HG03442 (cell line): ENCODE results near the gene CHAF1A.

Source experiments
- ATAC-seq: cut with Tn5 transposase; IDR thresholded peaks from one replicate; pipeline ENCODE4 v1.9.1; 2021; ENCODE audit warnings: mild to moderate bottlenecking, moderate library complexity; ENCODE audit not compliant: unreplicated experiment

Gene CHAF1A

DNA sequence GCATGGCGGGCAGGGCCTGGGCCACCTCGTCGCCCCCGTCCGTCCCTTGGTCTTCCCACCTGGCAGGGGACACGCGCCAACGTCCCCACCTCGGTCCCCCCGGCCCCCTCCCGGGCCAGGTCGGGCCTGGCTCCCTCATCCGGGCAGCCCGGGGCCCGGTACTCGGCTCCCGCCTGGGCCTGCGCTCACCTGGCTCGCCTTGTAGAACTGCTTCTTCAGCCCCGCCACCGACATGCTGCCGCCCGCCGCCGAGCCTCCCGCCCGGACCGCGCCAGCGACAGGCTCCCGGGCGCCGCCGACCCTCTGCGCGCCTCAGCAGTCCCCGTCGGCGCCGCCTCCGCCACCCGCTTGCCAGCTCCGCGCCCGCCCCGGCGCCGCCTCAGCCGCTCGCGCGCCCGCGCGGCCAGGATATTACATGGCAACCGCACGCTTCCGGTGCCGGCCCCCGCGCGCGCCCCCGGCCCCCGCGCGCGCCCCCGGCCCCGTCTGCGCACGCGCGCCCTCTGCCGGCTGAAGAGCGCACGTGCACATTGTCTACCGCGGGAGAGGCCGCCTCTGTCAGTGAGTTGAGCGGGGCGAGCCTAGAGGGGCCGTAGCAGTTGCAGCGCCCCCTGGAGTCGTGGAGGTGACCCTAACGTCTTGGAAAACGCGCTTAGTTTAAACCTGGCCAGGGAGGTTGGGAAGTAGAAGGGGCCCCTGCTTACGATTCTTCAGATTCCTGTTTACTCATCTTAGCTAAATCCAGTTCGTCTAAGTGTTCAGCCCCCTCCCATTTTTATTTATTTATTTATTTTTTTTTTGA, 2.1 kb upstream of the CHAF1A start, which contains the start of gene SH3GL1:
Gene SH3GL1 (minus strand): TSS at position 413 of the 802 bp plus-strand sequence. CDS start 179 bp downstream, at position 234.
- ATAC-seq, result peak; percentile 53

- ATAC-seq, result no peak
Observed at GRCh38 chr19:4401769-4402170, 670 bp upstream of the CHAF1A start.

GRCh38 chr19:4403005-4403761, 743 bp downstream of the CHAF1A start:
- ATAC-seq, result no peak

DNA sequence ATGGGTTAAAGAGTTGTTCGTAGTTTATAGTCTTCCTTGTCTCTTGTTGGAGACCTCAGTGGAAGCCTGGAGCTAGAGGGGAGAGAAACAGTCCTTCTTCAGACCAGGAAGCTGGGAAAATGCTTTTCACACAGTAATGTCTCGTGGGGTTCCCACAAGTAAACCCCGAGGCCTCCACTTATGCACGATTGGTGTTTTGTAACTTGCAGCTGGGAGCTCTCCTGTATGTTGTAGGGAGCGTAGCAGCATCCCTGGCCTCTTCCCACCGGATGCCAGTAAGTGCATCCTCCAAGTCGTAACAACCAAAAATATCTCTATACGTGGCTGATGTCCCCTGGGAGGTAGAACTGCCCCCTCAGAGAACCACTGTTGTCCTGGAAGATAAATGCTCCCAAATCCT, 3.5 kb downstream of the CHAF1A start:
- ATAC-seq, result no peak

DNA sequence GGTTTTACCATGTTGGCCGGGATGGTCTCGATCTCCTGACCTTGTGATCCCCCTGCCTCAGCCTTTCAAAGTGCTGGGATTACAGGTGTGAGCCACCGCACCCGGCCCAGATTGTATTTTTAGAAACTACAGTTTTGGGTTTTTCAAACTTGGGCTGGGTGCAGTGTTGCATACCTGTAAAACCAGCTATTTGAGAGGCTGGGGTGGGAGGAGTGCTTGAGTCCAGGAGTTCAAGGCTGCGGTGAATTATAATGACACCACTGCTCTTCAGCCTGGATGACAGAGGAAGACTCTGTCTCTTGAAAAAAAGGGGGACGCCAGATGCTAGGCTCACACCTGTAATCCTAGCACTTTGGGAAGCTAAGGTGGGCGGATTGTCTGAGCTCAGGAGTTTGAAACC, 4.2 kb downstream of the CHAF1A start:
- ATAC-seq, result no peak

DNA sequence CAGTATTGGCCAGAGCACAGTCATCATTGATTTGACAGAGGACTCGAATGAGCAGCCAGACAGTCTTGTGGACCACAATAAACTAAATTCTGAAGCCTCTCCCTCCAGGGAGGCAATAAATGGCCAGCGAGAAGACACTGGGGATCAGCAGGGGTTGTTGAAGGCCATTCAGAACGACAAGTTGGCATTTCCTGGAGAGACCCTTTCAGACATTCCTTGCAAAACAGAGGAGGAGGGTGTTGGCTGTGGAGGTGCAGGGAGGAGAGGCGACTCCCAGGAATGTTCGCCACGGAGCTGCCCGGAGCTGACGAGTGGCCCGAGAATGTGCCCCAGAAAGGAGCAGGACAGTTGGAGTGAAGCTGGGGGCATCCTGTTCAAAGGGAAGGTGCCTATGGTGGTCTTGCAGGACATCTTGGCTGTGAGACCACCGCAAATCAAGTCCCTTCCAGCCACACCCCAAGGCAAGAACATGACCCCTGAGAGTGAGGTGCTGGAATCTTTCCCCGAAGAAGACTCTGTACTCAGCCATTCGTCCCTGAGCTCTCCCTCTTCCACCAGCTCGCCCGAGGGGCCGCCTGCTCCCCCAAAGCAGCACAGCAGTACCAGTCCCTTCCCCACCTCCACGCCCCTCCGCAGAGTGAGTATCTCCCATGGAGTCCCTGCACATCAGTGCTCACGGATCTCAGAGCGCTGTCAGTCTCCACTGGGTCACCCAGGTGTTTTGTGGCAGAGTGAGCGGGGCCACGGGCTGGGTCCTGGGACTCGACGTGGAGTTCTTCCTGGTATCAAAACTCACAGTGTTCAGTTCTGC, 6.9 kb downstream of the CHAF1A start:
- no peak for ATAC-seq

DNA sequence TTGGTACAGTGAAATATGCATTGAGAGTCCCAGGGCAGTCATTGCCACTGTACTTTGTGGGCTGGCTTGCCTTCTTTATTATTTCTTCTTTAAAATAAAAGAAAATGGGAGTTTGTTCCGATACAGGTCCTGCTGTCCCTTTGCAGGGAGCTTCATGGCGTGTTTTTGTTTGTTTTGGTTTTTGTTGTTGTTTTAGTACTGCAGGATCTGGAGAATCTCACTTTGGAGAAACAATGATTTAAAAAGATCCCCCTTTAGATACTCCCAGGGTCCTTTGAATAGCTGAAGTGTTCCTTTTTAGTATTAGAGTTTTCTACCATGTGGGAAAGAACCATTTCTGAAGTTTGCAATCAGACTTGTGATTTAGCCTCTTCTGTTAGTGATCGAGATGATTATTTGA, 11.1 kb downstream of the CHAF1A start:
- no peak for ATAC-seq

DNA sequence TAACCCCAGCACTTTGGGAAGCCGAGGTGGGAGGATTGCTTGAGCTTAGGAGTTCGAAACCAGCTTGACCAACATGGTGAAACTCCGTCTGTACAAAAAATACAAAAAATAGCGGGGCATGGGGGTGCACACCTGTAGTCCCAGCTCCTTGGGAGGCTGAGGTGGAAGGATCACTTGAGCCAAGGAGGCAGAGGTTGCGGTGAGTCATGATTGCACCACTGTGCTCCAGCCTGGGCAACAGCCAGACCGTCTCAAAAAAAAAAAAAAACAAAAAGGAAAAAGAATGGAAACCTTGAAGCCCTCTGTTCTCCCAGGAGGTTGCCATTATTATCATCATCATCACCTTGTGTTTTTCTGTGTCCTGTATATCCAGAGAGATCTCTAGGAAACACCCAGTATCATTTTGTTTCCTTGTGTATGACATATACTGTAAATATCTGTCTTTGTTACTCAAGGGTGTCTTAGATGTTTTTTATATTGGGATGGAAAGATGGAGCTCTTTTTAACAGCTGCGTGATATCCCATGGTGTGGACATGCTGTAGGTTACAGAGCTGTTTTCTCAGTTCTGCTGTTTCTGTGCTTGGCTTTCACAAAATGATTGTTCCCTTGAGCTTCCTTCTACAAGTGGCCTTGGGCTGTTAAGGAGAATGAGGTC, 11.8 kb downstream of the CHAF1A start:
- no peak for ATAC-seq

DNA sequence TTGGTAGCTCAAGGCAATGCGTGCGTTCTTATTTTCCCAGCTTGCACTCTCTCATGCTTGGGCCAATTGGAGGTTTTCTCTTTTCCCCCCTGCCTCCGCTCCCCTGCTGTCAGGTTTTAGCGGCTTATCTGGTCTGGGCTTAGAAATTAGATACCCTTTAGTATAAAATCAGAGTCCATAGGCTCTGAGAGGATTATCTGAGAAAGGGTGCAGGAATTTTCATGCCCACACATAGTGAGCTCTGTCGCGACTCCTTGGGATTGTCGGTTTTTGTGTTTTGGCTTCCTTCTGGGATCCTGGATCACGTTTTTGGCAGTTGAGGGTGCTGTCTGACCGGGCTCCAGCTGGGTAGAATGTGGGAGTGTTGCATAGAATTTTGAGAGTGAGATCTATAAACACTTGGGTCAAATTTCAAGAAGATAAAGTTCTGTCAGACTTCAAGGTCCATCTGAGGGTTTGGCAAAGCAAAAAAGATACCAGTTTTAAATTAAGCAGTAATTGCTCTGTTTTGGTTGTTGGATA, 12.4 kb downstream of the CHAF1A start:
- ATAC-seq, result no peak

DNA sequence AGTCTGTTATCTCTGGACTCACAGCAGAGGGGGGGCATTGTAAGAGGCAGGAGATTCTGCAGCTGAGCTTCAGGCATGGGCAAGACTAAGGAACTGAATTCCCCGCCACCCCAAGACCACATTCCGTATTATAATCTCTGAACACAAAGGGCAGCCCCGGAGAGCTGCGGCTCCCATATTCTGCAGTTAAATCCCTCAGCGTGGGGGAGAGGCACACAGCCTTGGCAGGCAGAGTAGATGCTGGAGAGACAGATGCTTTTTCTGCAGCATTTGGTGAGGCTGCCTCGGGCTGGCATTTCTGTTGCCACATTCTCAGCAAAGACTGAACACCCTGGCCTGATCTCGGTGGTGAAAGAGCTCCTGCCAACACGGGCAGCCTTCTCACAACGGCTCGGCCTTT, 12.9 kb downstream of the CHAF1A start:
- no peak for ATAC-seq

- no peak for ATAC-seq
Observed at GRCh38 chr19:4416268-4416667, 13.8 kb downstream of the CHAF1A start.

DNA sequence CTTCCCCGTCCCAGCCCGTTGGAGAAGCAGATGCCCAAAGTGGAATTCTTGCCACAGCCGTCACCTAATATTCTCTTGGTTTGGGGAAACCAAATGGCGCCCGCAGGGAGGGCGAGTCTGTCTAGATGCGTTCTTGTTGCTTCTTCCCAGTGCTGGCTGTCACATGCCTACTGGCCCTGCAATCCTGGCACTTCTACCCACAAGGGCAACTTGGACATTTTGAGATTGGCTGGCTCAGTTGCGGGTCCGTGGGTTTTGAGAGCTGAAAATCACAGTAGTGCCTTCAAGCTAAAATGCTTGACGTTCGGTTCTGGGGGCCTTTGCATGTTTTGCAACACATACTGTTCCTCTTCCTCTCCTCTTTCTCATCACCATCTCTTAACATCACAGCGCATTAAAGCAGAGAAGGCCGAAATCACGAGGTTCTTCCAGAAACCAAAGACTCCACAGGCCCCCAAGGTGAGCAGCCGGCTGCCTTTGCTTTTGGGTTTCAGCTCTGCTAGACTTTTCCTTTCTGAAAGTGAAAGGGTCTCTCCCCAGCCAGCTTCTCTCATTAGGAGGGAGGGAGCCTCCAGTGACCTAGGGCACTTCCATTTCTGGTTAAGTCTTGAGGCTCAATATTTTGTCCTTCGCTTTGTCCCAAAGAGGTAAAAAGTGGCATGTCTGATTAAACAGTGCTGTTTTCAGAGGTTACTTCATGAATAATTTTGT, 21.1 kb downstream of the CHAF1A start:
- no peak for ATAC-seq

DNA sequence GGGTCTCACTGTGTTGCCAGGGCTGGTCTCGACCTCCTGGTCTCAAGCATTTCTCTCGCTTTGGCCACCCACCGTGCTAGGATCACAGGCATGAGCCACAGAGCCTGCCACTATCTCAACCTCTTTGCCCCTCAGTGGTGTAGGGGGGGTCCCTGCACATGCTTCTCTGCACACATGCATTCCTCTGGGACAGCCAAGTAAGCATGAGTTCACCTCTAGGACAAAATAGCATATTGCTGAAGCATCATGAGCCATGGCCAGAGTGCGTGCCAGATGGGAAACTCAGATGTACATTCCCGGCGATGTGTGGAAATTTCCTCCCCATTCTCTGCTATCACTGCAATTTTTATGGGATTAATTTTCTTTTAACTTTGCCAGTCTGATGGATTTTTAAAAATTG, 23.1 kb downstream of the CHAF1A start:
- ATAC-seq, result no peak

DNA sequence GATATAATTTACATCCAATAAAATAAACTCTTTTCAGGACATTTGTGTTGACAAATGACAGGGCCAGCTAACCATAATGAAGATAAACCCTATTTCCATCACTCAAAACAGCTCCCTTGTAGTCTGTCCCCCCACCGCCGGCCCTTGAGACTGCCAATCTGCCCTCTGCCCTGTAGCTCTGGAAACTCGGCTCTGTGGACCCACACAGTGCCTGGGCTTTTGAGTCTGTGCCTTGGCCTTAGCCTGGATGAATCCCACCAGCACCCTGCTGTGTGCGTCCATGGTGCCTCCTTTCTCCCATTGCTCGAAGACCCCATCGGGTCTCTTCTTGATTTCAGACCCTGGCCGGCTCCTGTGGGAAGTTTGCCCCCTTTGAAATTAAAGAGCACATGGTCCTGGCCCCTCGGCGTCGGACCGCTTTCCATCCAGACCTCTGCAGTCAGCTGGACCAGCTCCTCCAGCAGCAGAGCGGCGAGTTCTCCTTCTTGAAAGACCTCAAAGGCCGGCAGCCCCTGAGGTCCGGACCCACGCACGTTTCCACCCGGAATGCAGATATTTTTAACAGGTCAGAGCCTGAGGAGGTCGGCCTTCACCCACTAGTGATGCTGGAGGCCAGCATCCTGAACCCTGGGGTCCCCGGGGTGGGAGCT, 26.0 kb downstream of the CHAF1A start:
- no peak for ATAC-seq

GRCh38 chr19:4429256-4429655, 26.8 kb downstream of the CHAF1A start:
- ATAC-seq, result no peak

DNA sequence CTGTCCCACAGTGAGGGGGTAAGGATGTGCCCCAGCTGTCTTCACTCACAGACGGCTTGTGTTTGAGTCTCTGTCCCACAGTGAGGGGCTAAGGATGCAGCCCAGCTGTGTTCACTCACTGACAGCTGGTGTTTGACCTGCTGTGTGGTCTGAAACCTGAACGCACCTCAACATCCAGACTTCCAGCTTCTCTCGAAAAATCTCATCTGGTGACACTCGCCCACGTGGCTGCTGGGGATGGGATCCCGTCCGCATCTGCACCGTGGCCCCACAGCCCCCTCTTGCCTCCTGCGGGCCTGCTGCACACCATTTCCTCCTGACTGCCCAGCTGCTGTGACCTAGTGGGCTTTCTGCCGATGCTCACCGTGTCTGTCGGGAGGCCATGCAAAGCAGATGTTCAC, 27.3 kb downstream of the CHAF1A start:
- ATAC-seq, result no peak

DNA sequence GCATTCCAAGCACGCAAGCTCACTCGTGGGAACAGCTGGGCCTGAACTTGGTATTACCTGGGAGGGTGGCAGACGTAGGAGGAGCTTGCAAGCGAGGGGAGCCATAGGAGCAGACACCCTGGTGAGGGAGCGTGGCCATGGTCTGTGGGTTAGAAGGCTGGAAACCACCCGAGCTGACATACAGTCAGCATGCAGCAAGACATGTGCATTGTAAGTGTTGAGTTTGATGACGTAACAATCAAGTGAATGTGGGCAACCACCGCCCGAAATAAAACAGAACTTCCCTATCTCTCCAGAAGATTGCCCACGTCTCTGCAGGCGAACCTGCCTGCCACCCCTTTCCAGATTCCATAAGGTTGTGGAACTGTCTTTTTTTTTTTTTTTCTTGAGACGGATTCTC, 28.3 kb downstream of the CHAF1A start:
- no peak for ATAC-seq

- ATAC-seq, result no peak
Observed at GRCh38 chr19:4431296-4431695, 28.9 kb downstream of the CHAF1A start.
